ENCODE measurements around the gene SERPINA10.
"Not testable (repeated sequence)": the region's sequence is repeated elsewhere in the genome, so short reads cannot be mapped to it uniquely, and the experiment has no call there.

Gene SERPINA10

DNA sequence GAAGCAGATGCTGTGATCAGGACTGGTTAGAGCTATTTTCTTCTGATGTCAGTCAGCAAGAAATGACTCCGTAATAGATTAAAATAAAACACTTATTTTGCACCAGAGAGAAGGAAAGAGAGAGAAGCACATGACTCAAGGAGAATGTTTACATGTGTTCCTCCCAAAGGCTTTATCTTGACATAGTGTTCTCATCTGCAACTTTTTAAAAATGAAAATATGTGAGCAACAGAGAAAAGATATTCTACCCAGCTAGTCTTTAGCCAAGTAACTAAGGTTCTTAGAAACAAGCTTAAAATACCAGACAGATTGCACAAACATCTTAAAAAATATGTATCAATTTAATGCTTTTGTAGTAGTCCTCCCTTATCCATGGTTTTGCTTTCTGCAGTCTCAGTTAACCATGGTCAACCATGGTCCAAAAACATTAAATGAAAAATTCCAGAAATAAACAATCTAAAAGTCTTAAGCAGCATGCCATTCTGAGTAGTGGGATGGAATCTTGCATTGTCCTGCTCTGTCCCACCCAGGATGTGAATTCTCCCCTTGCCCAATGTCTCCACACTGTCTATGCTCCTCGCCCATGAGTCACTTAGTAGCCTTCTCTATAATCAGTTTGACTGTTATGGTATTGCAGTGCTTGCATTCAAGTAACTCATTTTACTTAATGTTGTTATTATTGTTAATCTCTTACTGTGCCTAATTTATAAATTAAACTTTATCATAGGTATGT lies 9.9 kb downstream of the SERPINA10 start:
- no peak for DNase-seq

DNA sequence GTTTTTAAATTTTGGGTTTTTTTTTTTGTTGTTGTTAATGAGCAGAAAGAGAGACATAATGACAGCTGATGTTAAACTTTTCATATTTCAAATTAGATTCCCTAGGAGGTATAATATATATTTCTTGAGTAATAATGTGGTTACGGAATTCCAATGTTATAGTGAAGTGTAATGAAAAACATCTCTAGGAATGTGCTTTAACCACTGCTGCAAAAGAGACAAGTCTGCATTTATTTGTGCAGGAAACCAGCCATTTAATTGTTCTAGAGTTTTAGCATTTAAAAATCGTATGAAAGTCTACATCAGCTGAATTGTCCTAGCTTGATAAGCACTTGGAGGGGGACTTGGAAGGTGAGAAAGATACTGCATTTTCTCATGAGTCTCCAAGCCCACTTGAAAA lies 14.3 kb downstream of the SERPINA10 start:
- DNase-seq: no peak

DNA sequence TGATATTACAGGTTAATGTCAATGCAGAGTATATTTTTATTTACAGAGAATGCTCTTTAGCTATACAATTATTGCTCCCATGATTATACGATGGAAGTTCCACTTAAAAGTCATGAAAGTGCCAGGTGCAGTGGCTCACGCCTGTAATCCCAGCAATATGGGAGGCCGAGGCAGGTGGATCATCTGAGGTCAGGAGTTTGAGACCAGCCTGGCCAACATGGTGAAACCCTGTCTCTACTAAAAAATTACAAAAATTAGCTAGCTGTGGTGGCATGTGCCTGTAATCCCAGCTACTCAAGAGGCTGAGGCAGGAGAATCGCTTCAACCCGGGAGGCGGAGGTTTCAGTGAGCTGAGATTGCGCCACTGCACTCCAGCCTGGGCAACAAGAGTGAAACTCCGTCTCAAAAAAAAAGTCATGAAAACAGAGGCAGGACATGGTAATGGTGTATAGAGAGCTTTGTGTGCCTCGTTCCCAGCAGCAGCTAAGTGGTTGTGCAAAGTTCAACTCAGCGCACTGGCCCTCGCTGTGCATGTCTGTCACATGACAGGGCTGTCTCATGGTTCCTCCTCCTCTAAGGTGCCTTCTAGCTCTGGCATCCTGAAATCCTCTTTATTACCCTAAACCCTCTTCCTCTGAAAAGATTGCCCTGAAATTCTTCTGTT lies 16.0 kb downstream of the SERPINA10 start:
- not testable (repeated sequence) for DNase-seq

DNA sequence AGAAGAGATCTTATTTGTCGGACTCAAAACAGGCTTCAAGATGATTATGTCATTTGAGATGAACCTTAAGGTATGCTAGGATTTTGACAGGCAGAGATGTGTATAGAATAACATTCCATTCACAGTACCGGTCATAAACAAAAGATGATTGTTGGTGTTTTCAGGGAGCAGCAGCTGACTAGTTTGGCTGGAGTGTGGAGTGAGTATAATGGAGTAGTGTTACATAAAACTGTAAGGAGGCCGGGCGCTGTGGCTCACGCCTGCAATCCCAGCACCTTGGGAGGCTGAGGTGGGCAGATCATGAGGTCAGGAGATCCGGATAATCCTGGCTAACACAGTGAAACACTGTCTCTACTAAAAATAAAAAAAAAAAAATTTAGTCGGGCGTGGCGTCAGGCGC lies 23.9 kb downstream of the SERPINA10 start:
- DNase-seq: peak; percentile 30

DNA sequence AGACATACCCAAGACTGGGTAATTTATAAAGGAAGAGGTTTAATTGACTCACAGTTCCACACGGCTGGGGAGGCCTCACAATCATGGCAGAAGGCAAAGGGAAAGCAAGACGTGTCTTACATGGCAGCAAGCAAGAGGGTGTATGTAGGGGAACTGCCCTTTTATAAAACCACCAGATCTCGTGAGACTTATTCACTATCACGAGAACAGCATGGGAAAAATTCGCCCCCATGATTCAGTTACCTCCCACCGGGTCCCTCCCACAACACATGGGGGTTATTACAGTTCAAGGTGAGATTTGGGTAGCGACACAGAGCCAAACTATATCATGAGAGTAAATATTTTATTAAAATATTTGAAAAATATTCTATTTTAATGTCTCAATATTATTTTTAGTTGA lies 24.5 kb downstream of the SERPINA10 start:
- DNase-seq: not testable (repeated sequence)

DNA sequence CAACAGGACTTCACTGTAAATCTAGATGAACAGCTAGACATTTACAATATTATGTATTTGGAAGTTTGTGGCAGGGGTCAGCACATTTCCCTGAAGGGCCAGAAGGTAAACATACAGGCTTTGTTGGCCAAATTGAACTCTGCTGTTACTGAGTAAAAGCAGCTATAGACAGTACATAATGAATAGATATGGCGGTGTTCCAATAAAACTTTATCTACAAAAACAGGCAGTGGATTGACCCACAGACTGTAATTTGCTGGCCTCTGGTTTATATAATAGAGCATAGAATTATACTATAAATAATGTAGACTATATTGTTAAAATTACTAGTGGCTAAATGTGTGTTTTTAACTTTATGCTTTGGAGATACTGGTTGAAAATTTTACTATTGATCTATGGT lies 25.7 kb downstream of the SERPINA10 start:
- no peak for DNase-seq

DNA sequence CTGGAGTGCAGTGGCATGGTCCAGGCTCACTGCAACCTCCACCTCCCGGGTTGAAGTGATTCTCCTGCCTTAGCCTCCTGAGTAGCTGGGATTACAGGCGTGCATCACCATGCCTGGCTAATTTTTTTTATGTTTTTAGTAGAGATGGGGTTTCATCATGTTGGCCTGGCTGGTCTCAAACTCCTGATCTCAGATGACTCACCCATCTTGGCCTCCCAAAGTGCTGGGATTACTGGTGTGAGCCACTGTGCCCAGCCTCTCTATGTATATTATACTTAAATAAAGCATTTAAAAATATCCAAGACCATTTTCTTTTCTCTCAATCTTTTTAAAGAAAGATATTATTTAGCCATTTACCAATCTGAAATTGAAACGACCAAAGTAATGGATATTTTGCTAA lies 28.9 kb downstream of the SERPINA10 start:
- not testable (repeated sequence) for DNase-seq

DNA sequence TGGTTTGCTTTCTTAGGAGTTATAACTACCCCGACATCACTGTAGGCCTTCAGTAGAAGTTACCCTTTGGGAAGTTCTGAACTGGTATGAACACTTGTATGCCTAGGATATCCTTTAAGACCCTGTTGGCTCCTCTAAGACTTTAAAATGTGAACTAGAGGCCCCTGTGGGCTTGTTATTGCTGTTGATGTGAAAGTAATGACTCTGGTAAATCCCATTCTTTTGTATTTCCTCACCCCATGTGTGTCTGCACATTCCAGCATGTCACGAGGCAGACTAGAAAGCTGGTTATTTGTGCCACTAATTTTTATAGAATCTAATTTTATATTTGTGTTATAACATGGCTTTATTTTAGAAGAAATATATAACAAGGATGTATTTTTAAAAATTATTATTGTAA lies 48.9 kb downstream of the SERPINA10 start:
- peak; percentile 1 for DNase-seq

DNA sequence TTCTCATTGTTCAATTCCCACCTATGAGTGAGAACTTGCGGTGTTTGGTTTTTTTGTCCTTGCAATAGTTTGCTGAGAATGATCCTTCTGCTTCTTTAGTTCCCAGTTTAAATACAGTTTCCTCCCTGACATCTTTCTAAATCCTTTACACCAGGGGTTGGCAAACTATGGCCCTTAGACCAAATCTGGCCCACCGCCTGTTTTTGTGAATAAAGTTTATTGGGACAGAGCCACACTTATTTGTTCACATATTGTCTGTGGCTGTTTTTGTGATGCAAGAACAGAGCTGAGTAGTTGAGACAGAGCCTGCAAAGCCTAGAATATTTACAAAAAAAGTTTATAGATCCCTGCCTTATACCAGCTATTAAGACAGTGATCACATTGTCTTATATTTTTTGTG lies 53.7 kb downstream of the SERPINA10 start:
- DNase-seq: no peak

DNA sequence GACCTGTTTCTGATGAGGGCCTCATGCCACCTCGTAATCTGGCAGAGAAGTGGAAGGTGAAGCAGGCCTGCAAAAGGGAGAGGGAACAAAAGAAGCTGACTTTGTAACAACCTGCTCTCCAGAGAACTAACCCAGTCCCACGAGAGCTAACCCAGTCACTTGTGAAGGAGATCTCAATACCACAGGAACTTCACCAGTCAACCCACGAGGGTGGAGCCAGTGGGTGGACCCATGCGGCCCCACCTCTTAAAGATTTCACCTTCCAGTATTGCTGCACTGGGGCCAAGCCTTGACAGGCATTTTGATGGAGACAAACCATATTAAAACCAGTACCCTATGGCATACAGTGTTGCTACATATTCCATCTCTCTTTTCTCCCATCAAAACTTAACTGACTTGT lies 55.1 kb downstream of the SERPINA10 start:
- no peak for DNase-seq

DNA sequence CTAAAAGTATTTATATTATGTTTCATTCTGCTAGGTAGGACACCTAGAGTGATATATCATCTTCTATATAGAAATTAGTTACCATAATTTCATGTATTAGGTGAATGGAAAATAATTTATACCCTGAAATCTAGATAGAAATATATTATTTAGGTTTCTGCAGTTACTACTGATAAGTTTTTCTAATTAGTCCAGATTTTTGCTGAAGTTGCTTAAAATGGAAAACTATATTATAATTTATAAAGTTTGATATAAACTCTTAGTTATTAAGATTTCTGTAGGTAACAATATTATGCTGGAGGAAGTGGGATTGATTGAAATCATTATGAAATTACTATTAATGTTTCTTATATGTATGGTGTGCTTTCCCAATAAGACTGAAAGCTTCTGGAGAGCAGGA lies 56.0 kb downstream of the SERPINA10 start:
- no peak for DNase-seq

Data from eye (tissue), 1 donor.